Ammon's horn (tissue), 1 donor: ENCODE results near the gene HMHB1.

ENCODE experiments used
- DNase-seq: peaks from one replicate; pipeline ENCODE4 v3.0.0-alpha.2; 2016; ENCODE audit warnings: low spot score

The HMHB1 gene

GRCh38 chr5:143812085-143812705, at the start of gene HMHB1:
Gene HMHB1 (plus strand): TSS chr5:143812161.
- no peak for DNase-seq

GRCh38 chr5:143762636-143763220, 49.2 kb upstream of the HMHB1 start:
- no peak for DNase-seq

GRCh38 chr5:143767162-143767561, 44.8 kb upstream of the HMHB1 start:
- no peak for DNase-seq

GRCh38 chr5:143769026-143769786, 42.8 kb upstream of the HMHB1 start:
- no peak for DNase-seq

- no peak for DNase-seq
Observed at GRCh38 chr5:143770450-143770849, 41.5 kb upstream of the HMHB1 start.

- no peak for DNase-seq
Observed at GRCh38 chr5:143771189-143771588, 40.8 kb upstream of the HMHB1 start.

GRCh38 chr5:143771602-143772001, 40.4 kb upstream of the HMHB1 start:
- no peak for DNase-seq

- no peak for DNase-seq
Observed at GRCh38 chr5:143772621-143773020, 39.3 kb upstream of the HMHB1 start.

- no peak for DNase-seq
Observed at GRCh38 chr5:143775258-143775657, 36.7 kb upstream of the HMHB1 start.

- no peak for DNase-seq
Observed at GRCh38 chr5:143776951-143777350, 35.0 kb upstream of the HMHB1 start.

- no peak for DNase-seq
Observed at GRCh38 chr5:143779506-143779905, 32.5 kb upstream of the HMHB1 start.

GRCh38 chr5:143781993-143782520, 29.9 kb upstream of the HMHB1 start:
- DNase-seq = no peak

GRCh38 chr5:143782588-143783386, 29.2 kb upstream of the HMHB1 start:
- DNase-seq = no peak

GRCh38 chr5:143788401-143788800, 23.6 kb upstream of the HMHB1 start:
- DNase-seq = no peak

GRCh38 chr5:143790457-143791112, 21.4 kb upstream of the HMHB1 start:
- DNase-seq = no peak

- DNase-seq = peak; percentile 56
Observed at GRCh38 chr5:143791848-143792731, 19.9 kb upstream of the HMHB1 start.

- no peak for DNase-seq
Observed at GRCh38 chr5:143793249-143793648, 18.7 kb upstream of the HMHB1 start.

GRCh38 chr5:143796125-143796524, 15.8 kb upstream of the HMHB1 start:
- DNase-seq = no peak

- DNase-seq = peak; percentile 40
Observed at GRCh38 chr5:143796753-143797152, 15.2 kb upstream of the HMHB1 start.

GRCh38 chr5:143800715-143801114, 11.2 kb upstream of the HMHB1 start:
- peak; percentile 18 for DNase-seq
